ENCODE measurements around the gene VBP1. TPM values are rescaled to one million over a fixed set of nuclear protein-coding genes. Genes with fewer than 3 reads are reported as not detected.
A peak's percentile ranks its signal among the peaks of the same experiment; 100 is the strongest.

Gene VBP1, protein sequence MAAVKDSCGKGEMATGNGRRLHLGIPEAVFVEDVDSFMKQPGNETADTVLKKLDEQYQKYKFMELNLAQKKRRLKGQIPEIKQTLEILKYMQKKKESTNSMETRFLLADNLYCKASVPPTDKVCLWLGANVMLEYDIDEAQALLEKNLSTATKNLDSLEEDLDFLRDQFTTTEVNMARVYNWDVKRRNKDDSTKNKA
- 44.2 TPM for total RNA-seq (2013)
- polyA plus RNA-seq (10 to 100 TPM in 2 of 3 donors, 1 to 10 TPM in 1; 9.4 to 65.9 (median 61.1) TPM), polyA minus RNA-seq (7.3 and 8.5 TPM in 2 replicates), total RNA-seq (15.2 to 51.9 (median 28.9) reads per million in 11 experiments)

DNA sequence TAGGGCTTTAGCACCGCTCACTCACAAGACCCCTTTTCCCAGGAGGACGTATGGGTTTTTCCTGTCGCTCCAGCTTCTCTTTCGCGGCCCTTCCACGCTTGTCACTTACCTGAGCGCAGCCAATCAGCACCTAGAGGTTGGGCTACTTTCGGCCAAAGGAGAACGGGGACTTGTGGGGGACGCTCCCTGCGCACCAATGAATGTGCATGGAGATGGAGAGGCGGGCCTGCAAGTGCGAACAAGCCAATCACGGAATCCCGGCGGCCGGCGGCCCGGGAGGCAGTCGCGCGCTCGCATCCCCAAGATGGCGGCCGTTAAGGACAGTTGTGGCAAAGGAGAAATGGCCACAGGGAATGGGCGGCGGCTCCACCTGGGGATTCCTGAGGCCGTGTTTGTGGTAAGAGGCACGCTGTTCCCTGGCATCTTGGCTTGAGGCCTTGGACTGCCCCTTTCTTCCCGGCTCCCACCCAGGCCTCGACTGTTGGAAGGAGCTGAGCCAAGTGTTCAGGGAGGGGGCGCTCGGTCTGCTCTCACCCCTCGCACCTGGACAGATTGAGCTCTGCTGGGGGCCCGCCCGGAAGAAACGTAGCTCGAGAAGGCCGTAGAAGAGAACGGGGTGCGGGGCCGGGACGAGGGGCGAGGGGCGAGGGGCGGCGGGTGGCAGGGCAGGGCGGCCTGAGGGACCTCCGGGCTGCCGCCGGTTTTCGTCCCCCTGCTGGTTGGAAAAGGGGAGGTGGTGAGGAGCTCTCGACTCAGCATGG is at the start of gene VBP1:
VBP1 (plus strand) TSS at position 282 of the 761 bp plus-strand sequence; CDS start at position 305, 23 bp downstream.
- Histone ChIP-seq H3K27ac (ENCODE audit: low read depth in 1 of 2, low read length in 2 of 2) (peak within 1 kb of the TSS; percentile 68 to 88), H3K9ac (ENCODE audit: insufficient read depth, low read length, poor library complexity, severe bottlenecking) (peak within 1 kb of the TSS; percentile 84), H3K9me3 (replicated peaks in 1 of 2; ENCODE audit: control insufficient read depth in 1 of 2, insufficient read depth in 1 of 2, low read length in 2 of 2) (no peaks in the 10 kb centered on the region), H3K79me2 (ENCODE audit: insufficient read depth, low read length) (peaks cover 40% of the 10 kb centered on the region), H3K27me3 (ENCODE audit: control insufficient read depth in 2 of 2, insufficient read depth in 2 of 2, low read length in 2 of 2) (no peaks in the 10 kb centered on the region), H3K4me2 (replicated peaks; ENCODE audit: extremely low read depth, low read length, poor library complexity, severe bottlenecking) (peak within 1 kb of the TSS; percentile 70), H2AFZ (ENCODE audit: insufficient read depth, low read depth, low read length, poor library complexity, severe bottlenecking) (peak within 1 kb of the TSS; percentile 94), H4K20me1 (ENCODE audit: insufficient read depth, low read length) (no peaks in the 10 kb centered on the region), H3K4me1 (ENCODE audit: control insufficient read depth in 1 of 2, insufficient read depth in 2 of 2, low read length in 2 of 2) (peaks cover 16 to 18% of the 10 kb centered on the region in 2 donors), H3K4me3 (replicated peaks in 1 of 3; ENCODE audit: low read depth in 2 of 3, low read length in 3 of 3) (peak within 1 kb of the TSS; percentile 73 to 91 (median 87)), H3K36me3 (replicated peaks in 1 of 2; ENCODE audit: control insufficient read depth in 1 of 2, insufficient read depth in 2 of 2, low read length in 2 of 2) (peaks cover 3 to 11% of the 10 kb centered on the region in 2 donors)
- DNase-seq: peak; percentile 82 to 91 (median 82)
- TF ChIP-seq, protein P1, sequence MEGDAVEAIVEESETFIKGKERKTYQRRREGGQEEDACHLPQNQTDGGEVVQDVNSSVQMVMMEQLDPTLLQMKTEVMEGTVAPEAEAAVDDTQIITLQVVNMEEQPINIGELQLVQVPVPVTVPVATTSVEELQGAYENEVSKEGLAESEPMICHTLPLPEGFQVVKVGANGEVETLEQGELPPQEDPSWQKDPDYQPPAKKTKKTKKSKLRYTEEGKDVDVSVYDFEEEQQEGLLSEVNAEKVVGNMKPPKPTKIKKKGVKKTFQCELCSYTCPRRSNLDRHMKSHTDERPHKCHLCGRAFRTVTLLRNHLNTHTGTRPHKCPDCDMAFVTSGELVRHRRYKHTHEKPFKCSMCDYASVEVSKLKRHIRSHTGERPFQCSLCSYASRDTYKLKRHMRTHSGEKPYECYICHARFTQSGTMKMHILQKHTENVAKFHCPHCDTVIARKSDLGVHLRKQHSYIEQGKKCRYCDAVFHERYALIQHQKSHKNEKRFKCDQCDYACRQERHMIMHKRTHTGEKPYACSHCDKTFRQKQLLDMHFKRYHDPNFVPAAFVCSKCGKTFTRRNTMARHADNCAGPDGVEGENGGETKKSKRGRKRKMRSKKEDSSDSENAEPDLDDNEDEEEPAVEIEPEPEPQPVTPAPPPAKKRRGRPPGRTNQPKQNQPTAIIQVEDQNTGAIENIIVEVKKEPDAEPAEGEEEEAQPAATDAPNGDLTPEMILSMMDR (IDR thresholded peaks at IDR 0.05): peak; percentile 70
- H3K4me3 Mint-ChIP-seq: peak within 1 kb of the TSS; percentile 84 to 87
- peaks cover 0 to 4% (median 0%) of the 10 kb centered on the region in 7 donors for H3K9me3 Mint-ChIP-seq
- no peaks in the 10 kb centered on the region for H3K27me3 Mint-ChIP-seq (ENCODE audit: low read depth in 3 of 3)
- H3K4me1 Mint-ChIP-seq: peaks cover 23% of the 10 kb centered on the region
- 0% methylated on average over 18 of the region's 53 CpGs for WGBS (ENCODE audit: insufficient coverage)
- peaks cover 2 to 4% of the 10 kb centered on the region in 2 donors for H3K36me3 Mint-ChIP-seq
- H3K27ac Mint-ChIP-seq: peak within 1 kb of the TSS; percentile 73 to 92 (median 90)
- intact Hi-C loops (cut with micrococcal nuclease): no loop called here

DNA sequence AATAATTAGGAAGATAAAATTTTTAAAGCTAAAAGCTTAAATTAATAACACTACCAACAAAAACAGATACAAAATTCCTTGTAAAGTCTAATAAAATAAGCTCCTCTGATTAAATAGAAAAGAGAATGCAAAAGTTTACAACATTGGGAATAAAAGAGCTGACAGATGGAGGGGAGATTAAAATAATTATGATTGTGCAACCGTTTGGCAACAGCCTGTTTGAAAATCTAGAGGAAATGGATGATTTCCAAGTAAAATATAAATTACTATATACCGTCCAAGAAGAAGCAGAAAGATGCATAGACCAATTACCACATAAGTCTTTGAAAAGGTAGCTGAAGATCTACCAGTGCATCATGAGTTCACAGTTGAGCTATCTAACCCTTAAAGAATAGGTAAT is 46.4 kb upstream of the VBP1 start:
- Histone ChIP-seq H3K27ac (ENCODE audit: low read depth in 1 of 2, low read length in 2 of 2) (no peak overlapping the region), H3K9me3 (replicated peaks in 1 of 2; ENCODE audit: control insufficient read depth in 1 of 2, insufficient read depth in 1 of 2, low read length in 2 of 2) (no peaks in the 10 kb centered on the region), H3K4me2 (replicated peaks; ENCODE audit: extremely low read depth, low read length, poor library complexity, severe bottlenecking) (no peak overlapping the region), H3K9ac (ENCODE audit: insufficient read depth, low read length, poor library complexity, severe bottlenecking) (no peak overlapping the region), H3K4me1 (ENCODE audit: control insufficient read depth in 1 of 2, insufficient read depth in 2 of 2, low read length in 2 of 2) (no peaks in the 10 kb centered on the region), H3K36me3 (replicated peaks in 1 of 2; ENCODE audit: control insufficient read depth in 1 of 2, insufficient read depth in 2 of 2, low read length in 2 of 2) (no peaks in the 10 kb centered on the region), H4K20me1 (ENCODE audit: insufficient read depth, low read length) (no peaks in the 10 kb centered on the region), H3K79me2 (ENCODE audit: insufficient read depth, low read length) (no peaks in the 10 kb centered on the region), H3K27me3 (ENCODE audit: control insufficient read depth in 2 of 2, insufficient read depth in 2 of 2, low read length in 2 of 2) (peaks cover 0 to 3% of the 10 kb centered on the region in 2 donors), H2AFZ (ENCODE audit: insufficient read depth, low read depth, low read length, poor library complexity, severe bottlenecking) (no peak overlapping the region), H3K4me3 (replicated peaks in 1 of 3; ENCODE audit: low read depth in 2 of 3, low read length in 3 of 3) (no peak overlapping the region)
- no peak for DNase-seq
- WGBS (ENCODE audit: insufficient coverage): no CpG with 5 or more reads among the region's 2 CpGs
- H3K27ac Mint-ChIP-seq: no peak overlapping the region
- TF ChIP-seq, protein P1 (IDR thresholded peaks at IDR 0.05): no peak
- H3K36me3 Mint-ChIP-seq: no peaks in the 10 kb centered on the region
- no peak overlapping the region for H3K4me3 Mint-ChIP-seq
- peaks cover 0 to 2% (median under 1%) of the 10 kb centered on the region in 3 donors for H3K27me3 Mint-ChIP-seq (ENCODE audit: low read depth in 3 of 3)
- intact Hi-C loops (cut with micrococcal nuclease): no loop called here
- no peaks in the 10 kb centered on the region for H3K4me1 Mint-ChIP-seq
- H3K9me3 Mint-ChIP-seq: no peaks in the 10 kb centered on the region
